SIG-M5 treated with dmso at 0.1 percent for 504 hours (cell line): ENCODE results near the gene HDAC3.
"Not testable (repeated sequence)": the region's sequence is repeated elsewhere in the genome, so short reads cannot be mapped to it uniquely, and the experiment has no call there.

Experiments used
- DNase-seq: peaks from one replicate; lab custom pipeline; 2025; ENCODE audit not compliant: unreplicated experiment; lab: John Stamatoyannopoulos, UW

Gene HDAC3

GRCh38 chr5:141636106-141636412 is 590 bp downstream of the HDAC3 start:
- no peak for DNase-seq

GRCh38 chr5:141635646-141636045 is 1.0 kb downstream of the HDAC3 start:
- DNase-seq, result no peak

GRCh38 chr5:141634720-141635119 is 1.9 kb downstream of the HDAC3 start:
- no peak for DNase-seq

DNA sequence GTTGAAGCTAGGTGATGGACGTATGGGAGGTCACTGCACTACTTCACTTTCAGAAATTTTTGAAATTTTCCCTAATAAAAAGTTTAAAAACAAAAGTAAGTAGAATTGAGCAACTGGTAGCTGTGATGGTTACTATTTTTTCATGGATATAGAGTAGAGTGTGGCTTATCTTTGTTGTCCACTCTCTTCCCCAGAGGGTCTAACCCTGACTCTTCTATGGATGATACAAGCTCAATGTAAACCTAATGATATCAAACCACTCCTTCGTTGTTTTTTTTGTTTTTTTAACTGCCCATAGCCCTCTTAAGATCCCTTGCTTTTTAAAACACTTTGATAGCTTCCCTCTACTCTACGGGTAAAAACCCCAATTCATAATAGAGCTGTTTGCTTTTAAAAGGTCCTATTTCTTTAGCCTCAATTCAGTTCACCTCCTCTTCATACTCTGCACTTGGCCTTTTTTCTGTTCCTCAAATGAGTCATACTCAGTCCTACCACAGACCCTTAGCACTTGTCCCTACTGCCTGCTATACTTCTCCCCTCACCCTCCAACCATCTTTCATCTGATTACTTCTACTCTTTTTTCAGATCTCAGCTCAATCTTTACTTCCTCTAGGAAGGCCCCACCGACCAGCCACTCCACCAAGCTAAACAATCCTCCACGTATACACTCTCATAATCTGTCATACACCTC is 2.6 kb downstream of the HDAC3 start:
- peak; percentile 90 for DNase-seq

DNA sequence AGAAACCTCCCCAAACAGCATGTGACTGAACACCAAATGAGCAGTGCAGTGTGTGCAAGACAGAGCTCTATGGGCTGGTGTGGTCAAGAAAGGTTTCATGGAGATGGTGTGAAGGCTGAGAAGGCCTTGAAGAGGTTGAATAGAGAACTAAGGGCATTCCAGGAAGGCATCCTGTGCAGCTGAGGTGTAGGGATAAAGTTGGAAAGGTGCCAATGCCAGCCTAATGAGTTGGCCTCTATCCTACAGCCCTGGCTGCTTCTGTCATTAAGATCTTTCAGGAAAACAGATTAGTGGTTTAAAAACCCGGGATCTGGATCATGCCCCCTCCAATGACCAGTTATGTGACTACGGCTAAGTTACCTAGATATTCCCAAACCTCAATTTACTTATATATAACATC is 4.0 kb downstream of the HDAC3 start:
- no peak for DNase-seq

- no peak for DNase-seq
Observed at GRCh38 chr5:141630570-141631140, 6.0 kb downstream of the HDAC3 start.

DNA sequence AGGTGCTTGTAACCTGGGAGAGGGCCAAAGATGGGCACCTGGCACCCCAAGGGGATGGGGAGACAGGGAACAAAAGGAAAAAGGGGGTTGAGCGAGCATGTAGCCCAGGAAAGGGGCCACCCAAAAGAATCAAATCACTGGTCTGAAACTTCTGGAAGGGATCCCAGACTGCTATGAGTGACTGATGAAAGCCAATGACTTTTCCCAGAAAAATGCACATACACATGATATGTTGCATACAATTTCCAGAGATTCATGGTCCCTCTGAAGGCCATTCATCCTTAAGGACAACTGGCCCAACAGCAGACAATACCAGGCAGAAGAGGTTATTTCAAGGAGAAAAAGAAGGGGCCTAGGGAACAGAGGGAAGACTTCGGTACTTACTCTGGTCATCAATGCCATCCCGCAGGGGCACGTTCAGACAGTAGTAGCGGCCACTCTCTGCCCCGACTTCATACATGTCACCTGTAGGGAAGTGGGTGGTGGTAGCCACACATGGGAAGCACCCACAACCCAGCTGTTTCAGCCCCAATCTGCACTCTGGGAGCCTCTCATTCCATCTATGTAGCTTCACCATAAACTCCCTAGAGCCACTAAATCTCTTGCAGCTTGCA is 8.4 kb downstream of the HDAC3 start:
- DNase-seq, result no peak

GRCh38 chr5:141623611-141624010 is 13.0 kb downstream of the HDAC3 start:
- DNase-seq, result no peak

DNA sequence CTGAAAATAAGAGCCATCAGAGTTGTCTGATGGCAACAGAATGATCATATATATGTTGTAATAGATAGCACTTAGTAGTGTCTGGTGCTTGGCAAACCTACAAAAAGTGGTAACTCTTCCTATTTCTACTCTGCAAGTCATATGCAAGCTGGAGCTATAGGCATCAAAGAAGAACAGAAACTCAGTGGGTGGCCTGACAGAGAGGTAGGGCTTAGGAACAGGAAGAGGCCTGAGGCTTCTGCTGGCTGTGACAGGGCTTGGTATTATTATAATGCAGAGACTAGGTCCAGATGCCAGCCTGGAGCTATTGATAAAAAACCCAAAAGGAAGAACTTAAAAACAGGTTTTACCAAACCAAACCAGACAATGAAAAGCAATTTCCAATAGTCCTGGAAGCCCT is 13.5 kb downstream of the HDAC3 start:
- peak; percentile 98 for DNase-seq

DNA sequence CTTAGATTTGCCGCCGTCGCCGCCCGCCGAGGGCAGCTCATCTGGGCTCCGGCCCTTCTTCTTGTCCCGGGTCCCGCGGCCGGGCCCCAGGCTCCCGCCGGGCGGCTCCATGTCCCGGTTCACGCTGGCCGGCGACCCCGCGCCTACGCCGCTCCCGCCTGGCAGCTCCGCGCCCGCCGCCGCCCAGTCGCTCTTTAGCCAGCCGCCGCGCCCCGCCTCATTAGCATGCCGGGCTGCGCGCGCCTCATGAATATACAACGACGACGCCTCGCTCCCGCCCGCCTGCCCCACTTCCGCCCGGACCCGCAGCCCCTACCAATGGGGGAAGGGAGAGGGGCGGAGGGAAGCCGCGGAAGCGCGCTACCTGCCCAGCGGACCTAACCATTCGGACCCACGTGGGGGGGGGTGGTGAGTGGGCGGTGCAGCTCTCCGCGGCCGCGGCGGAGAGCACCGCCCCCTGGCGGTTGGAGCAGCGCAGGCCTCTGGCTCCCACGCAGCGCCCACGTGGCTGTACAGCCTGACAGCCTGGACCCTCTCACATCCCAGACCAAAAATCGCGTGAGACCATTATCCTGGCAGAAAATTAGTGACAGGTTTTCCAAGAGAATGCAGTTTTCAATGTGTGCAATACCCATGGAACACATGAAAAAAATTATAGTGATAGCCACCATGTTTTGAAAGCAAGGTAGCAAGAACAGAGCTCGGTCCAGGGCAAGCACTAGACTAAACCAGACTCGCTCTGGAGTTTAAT is 17.7 kb downstream of the HDAC3 start, which contains the start of gene DIAPH1:
Gene DIAPH1 (minus strand): TSS at position 197 of the 751 bp plus-strand sequence. CDS start 86 bp downstream, at position 111.
- peak; percentile 94 for DNase-seq

GRCh38 chr5:141618030-141618803 is 18.4 kb downstream of the HDAC3 start:
- DNase-seq, result peak; percentile 85

GRCh38 chr5:141617682-141618029 is 19.0 kb downstream of the HDAC3 start:
- DNase-seq, result no peak

DNA sequence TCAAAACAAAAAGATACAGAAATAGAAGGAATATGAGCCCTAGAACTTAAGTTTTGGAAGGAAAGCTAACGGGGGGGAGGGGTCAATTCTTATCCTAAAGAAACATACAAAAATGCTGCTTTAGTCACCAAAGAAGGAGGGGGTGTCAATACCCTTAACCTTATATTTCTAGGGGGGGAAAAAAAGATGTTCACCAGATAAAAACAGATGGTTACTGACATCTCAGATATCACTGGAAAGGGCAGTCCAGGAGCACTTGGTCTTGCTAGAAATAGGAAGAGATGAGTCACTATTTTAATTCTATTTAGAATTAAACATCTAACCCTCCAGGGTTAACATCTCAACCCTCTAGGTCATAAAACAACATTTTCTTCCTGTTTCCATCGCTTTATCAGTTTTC is 19.5 kb downstream of the HDAC3 start:
- peak; percentile 16 for DNase-seq

DNA sequence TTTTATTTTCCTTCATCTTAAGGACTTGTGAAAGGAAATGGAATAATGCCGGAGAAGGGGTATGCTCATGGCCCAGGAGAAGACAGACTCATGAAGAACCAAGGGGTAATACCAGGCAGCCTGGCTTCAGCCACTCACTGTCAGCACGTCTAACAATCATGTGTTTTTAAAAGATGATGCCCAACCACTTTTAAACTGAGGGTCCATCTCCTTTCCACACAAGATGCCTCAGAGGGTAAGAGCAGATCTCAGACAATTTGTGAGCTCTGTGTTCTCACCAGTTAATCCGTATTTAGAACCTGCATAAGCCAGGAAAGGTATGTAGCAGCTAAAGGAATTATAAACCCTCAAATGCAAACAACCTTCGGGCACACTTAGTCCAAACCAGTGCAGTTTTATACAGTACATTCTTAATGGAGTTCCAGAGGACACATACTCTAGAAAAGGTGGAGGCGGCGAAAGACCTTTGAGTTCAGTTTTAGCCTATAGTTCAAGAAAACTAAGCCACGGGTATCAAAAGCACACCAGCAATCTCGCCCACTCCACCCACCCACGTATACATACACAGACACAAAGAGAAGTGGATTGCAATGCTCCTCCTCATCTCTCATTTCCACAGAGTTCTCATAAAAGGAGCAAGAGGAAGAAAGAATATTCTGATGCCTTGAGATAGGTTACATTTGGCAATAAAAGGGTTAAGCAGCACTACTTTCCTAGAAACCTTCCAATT is 20.5 kb downstream of the HDAC3 start:
- DNase-seq, result peak; percentile 24

DNA sequence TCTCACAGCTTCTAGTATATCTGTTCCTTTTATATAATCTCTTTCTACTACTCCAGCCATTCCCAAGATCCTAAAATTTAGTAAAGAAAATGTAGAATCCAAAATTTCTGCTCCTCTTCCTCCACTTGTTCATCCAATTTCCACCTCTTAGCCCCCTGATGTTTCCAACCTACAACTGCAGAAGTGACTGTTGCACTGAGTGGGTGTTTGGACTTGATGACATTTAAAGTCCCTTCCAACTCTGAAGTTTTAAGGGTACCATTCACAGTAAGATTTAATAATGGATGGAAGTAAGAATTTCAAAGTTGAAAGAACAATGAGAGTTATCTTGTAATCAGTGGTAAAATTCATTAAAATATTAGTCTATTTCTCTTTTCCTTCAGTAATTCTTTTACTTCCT is 23.3 kb downstream of the HDAC3 start:
- no peak for DNase-seq

GRCh38 chr5:141611289-141611688 is 25.4 kb downstream of the HDAC3 start:
- no peak for DNase-seq

DNA sequence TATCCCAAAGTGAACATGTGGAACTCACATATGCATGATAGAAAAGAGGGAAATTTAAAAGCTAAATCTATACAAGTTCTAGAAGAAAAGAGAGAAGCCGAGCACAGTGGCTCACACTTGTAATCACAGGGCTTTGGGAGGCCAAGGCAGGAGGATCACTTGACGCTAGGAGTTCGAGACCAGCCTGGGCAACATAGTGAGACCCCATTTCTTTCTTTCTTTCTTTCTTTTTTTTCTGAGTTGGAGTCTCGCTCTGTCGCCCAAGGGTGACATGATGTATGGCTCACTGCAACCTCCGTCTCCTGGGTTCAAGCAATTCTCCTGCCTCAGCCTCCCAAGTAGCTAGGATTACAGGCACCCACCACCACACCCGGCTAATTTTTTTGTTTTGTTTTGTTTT is 26.7 kb downstream of the HDAC3 start:
- DNase-seq, result not testable (repeated sequence)

GRCh38 chr5:141609044-141609443 is 27.6 kb downstream of the HDAC3 start:
- DNase-seq, result no peak

DNA sequence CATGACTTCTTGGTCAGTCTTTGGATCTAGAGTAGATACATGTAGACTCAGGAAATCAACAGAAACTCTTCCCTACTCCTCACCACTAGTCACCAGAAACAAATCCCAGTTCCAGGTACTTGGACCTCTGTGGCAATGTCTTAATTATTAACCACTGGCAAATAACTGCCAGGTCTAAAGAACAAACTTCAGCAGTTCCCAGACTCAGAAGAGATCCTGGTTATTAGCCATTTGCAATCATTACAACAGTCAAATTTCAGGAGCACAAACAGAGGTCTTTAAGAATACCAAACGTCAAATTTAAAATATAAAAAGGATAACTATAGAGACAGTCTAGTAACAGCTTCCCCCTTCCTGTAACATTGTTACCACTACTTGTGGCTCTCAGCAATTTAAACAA is 28.1 kb downstream of the HDAC3 start:
- no peak for DNase-seq

GRCh38 chr5:141608046-141608445 is 28.6 kb downstream of the HDAC3 start:
- DNase-seq, result no peak
